MM.1S (cell line): ENCODE results near the gene CSTA.
A peak's percentile ranks its signal among the peaks of the same experiment; 100 is the strongest.

Experiments used
- DNase-seq: peaks from one replicate; pipeline ENCODE4 v3.0.0-alpha.2; 2015
- H2AFZ ChIP-seq: fragments of 300-600 bp; sonication (generic); 2 replicates; pipeline ENCODE4 v1.6.0; 2016; ENCODE audit warnings: antibody characterized with exemption, low read length
- H3F3A ChIP-seq: fragments of 300-600 bp; sonication (generic); 2 replicates; pipeline ENCODE4 v1.6.1; 2016; ENCODE audit warnings: mild to moderate bottlenecking, antibody characterized with exemption, low read length, moderate library complexity, mixed read lengths; ENCODE audit not compliant: insufficient read depth
- H3K27ac ChIP-seq: fragments of 300-600 bp; sonication (generic); 2 replicates; pipeline ENCODE4 v1.5.1; 2016; ENCODE audit warnings: mild to moderate bottlenecking, low read length
- H3K27me3 ChIP-seq: fragments of 300-600 bp; sonication (generic); replicated peaks from 2 replicates; pipeline ENCODE4 v1.6.0; 2016; ENCODE audit warnings: low read length; ENCODE audit not compliant: insufficient read depth
- H3K36me3 ChIP-seq: fragments of 300-600 bp; sonication (generic); replicated peaks from 2 replicates; pipeline ENCODE4 v1.6.1; 2016; ENCODE audit warnings: mild to moderate bottlenecking, low read length, mixed read lengths; ENCODE audit not compliant: insufficient read depth
- H3K4me1 ChIP-seq: fragments of 300-600 bp; sonication (generic); 2 replicates; pipeline ENCODE4 v1.6.1; 2016; ENCODE audit warnings: low read length, mixed read lengths
- H3K4me2 ChIP-seq: fragments of 300-600 bp; sonication (generic); 2 replicates; pipeline ENCODE4 v1.6.0; 2016; ENCODE audit warnings: low read depth, low read length
- H3K4me3 ChIP-seq: fragments of 300-600 bp; sonication (generic); 2 replicates; pipeline ENCODE4 v1.5.1; 2016; ENCODE audit warnings: low read length, mixed read lengths
- H3K79me2 ChIP-seq: fragments of 300-600 bp; sonication (generic); 2 replicates; pipeline ENCODE4 v1.6.1; 2016; ENCODE audit warnings: mixed run types, low read length, mixed read lengths
- H3K9ac ChIP-seq: fragments of 300-600 bp; sonication (generic); 2 replicates; pipeline ENCODE4 v1.6.1; 2016; ENCODE audit warnings: low read length, mixed read lengths
- H3K9me2 ChIP-seq: fragments of 300-600 bp; sonication (generic); replicated peaks from 2 replicates; pipeline ENCODE4 v1.6.1; 2016; ENCODE audit warnings: mild to moderate bottlenecking, low read length, mixed read lengths; ENCODE audit not compliant: insufficient read depth
- H3K9me3 ChIP-seq: fragments of 300-600 bp; sonication (generic); replicated peaks from 2 replicates; pipeline ENCODE4 v1.6.1; 2016; ENCODE audit warnings: mild to moderate bottlenecking, low read length, mixed read lengths; ENCODE audit not compliant: insufficient read depth
- H4K20me1 ChIP-seq: fragments of 300-600 bp; sonication (generic); 2 replicates; pipeline ENCODE4 v1.6.1; 2016; ENCODE audit warnings: mild to moderate bottlenecking, low read length, moderate library complexity, mixed read lengths; ENCODE audit not compliant: insufficient read depth
- CTCF ChIP-seq: fragments of 300-600 bp; sonication (generic); IDR thresholded peaks from 2 replicates; pipeline ENCODE4 v1.5.1; 2016; ENCODE audit warnings: antibody characterized with exemption, low read length, mixed read lengths
- EZH2 ChIP-seq: fragments of 300-600 bp; sonication (generic); optimal IDR thresholded peaks from 2 replicates; pipeline ENCODE3; 2017; ENCODE audit warnings: low read depth, mild to moderate bottlenecking, antibody characterized with exemption, low read length, mixed read lengths
- EZH2phosphoT487 ChIP-seq: fragments of 300-600 bp; sonication (generic); IDR thresholded peaks from 2 replicates; pipeline ENCODE4 v1.6.1; 2018; ENCODE audit warnings: antibody characterized with exemption, low read length

Gene CSTA

GRCh38 chr3:122301063-122301462, 24.0 kb upstream of the CSTA start:
- DNase-seq, result no peak
- H3K9ac ChIP-seq, result no peak overlapping the region

GRCh38 chr3:122305818-122306621, 19.0 kb upstream of the CSTA start:
- Histone ChIP-seq H3K4me3 (no peak overlapping the region), H3F3A (0 out of 2 replicates have a peak, but pooled peaks cover 4% of the 10 kb centered on the region), H3K36me3 (no peaks in the 10 kb centered on the region), H3K9me2 (no peaks in the 10 kb centered on the region), H3K4me1 (no peaks in the 10 kb centered on the region), H4K20me1 (no peaks in the 10 kb centered on the region), H3K27me3 (no peaks in the 10 kb centered on the region), H3K9ac (no peak overlapping the region), H3K79me2 (no peaks in the 10 kb centered on the region), H3K9me3 (no peaks in the 10 kb centered on the region), H3K4me2 (no peak overlapping the region), H2AFZ (no peak overlapping the region), H3K27ac (no peak overlapping the region)
- no peak for DNase-seq
- TF ChIP-seq CTCF (peak; percentile 4; the same call in 1 of the 2 replicates), EZH2phosphoT487 (no peak)

More at GRCh38 chr3:122301063-122301462, 24.0 kb upstream of the CSTA start:
- no peak for TF ChIP-seq EZH2phosphoT487
- Histone ChIP-seq H3K27ac (no peak overlapping the region), H3K9me3 (no peaks in the 10 kb centered on the region), H3F3A (0 out of 2 replicates have a peak, but pooled peaks cover 4% of the 10 kb centered on the region), H3K9me2 (no peaks in the 10 kb centered on the region), H3K36me3 (no peaks in the 10 kb centered on the region), H2AFZ (no peak overlapping the region), H3K4me2 (no peak overlapping the region), H3K27me3 (no peaks in the 10 kb centered on the region), H3K79me2 (no peaks in the 10 kb centered on the region), H3K4me3 (no peak overlapping the region), H4K20me1 (no peaks in the 10 kb centered on the region), H3K4me1 (no peaks in the 10 kb centered on the region)

GRCh38 chr3:122306622-122306953, 18.5 kb upstream of the CSTA start:
- Histone ChIP-seq H3K9me2 (no peaks in the 10 kb centered on the region), H3K27me3 (no peaks in the 10 kb centered on the region), H3K4me1 (no peaks in the 10 kb centered on the region), H3K4me3 (no peak overlapping the region), H2AFZ (no peak overlapping the region), H3K79me2 (no peaks in the 10 kb centered on the region), H3K9ac (no peak overlapping the region), H3F3A (0 out of 2 replicates have a peak, but pooled peaks cover 4% of the 10 kb centered on the region), H3K4me2 (no peak overlapping the region), H3K36me3 (no peaks in the 10 kb centered on the region), H3K27ac (no peak overlapping the region), H4K20me1 (no peaks in the 10 kb centered on the region), H3K9me3 (no peaks in the 10 kb centered on the region)
- DNase-seq, result no peak
- TF ChIP-seq CTCF, result no peak
- no peak for TF ChIP-seq EZH2
- TF ChIP-seq EZH2phosphoT487, result no peak

- H3K4me2 ChIP-seq, result no peak overlapping the region
- no peak overlapping the region for H2AFZ ChIP-seq
- 0 out of 2 replicates have a peak, but pooled peaks cover 4% of the 10 kb centered on the region for H3F3A ChIP-seq
- no peaks in the 10 kb centered on the region for H3K9me3 ChIP-seq
- H3K4me3 ChIP-seq, result no peak overlapping the region
- H3K27me3 ChIP-seq, result no peaks in the 10 kb centered on the region
- H3K4me1 ChIP-seq, result no peaks in the 10 kb centered on the region
- TF ChIP-seq CTCF, result no peak
- TF ChIP-seq EZH2, result no peak
- no peak for TF ChIP-seq EZH2phosphoT487
- no peak for DNase-seq
- no peaks in the 10 kb centered on the region for H3K36me3 ChIP-seq
- H3K79me2 ChIP-seq, result no peaks in the 10 kb centered on the region
- no peaks in the 10 kb centered on the region for H4K20me1 ChIP-seq
- H3K9ac ChIP-seq, result no peak overlapping the region
- H3K9me2 ChIP-seq, result no peaks in the 10 kb centered on the region
- H3K27ac ChIP-seq, result no peak overlapping the region
These were observed 17.9 kb upstream of the CSTA start for GRCh38 chr3:122307094-122307687.
